ENCODE data around the gene KHDC1L.
"Not testable (repeated sequence)": the region's sequence is repeated elsewhere in the genome, so short reads cannot be mapped to it uniquely, and the experiment has no call there.

KHDC1L gene

DNA sequence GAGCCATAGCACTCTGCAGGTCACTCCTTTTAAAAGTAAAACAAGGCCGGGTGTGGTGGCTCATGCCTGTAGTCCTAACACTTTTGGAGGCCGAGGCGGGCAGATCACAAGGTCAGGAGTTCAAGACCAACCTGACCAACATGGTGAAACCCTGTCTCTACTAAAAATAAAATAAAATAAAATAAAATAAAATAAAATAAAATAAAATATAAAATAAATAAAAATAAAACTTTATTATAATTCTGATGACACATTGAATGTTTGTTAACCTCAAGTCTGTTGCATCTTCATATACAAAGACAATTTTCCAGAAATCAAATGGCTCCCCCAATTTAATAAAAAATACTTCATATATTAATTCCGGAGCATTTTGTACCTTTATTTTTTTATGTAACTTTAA lies 32.0 kb downstream of the KHDC1L start:
- H3K27ac Mint-ChIP-seq; H3K27me3 Mint-ChIP-seq; H3K9me3 Mint-ChIP-seq; H3K4me1 Mint-ChIP-seq (ENCODE audit: low read depth in 2 of 2); DNase-seq; H3K4me3 Mint-ChIP-seq; ATAC-seq (replicated peaks); H3K36me3 Mint-ChIP-seq (ENCODE audit: insufficient read depth): not testable (repeated sequence)

- H3K27me3 Mint-ChIP-seq, result no peaks in the 10 kb centered on the region
- H3K4me1 Mint-ChIP-seq (ENCODE audit: low read depth in 2 of 2), result peaks cover 0 to 3% of the 10 kb centered on the region in 2 donors
- no peak for DNase-seq
- peaks cover 4% of the 10 kb centered on the region for H3K36me3 Mint-ChIP-seq (ENCODE audit: insufficient read depth)
- H3K9me3 Mint-ChIP-seq, result no peaks in the 10 kb centered on the region
- ATAC-seq (replicated peaks), result no peak
- H3K4me3 Mint-ChIP-seq, result no peak overlapping the region
- no peak overlapping the region for H3K27ac Mint-ChIP-seq
Measured at GRCh38 chr6:73182021-73182607, 43.2 kb downstream of the KHDC1L start.

- Mint-ChIP-seq H3K27ac (no peak overlapping the region), H3K27me3 (no peaks in the 10 kb centered on the region), H3K4me1 (ENCODE audit: low read depth in 2 of 2) (peaks cover 0 to 3% of the 10 kb centered on the region in 2 donors), H3K9me3 (no peaks in the 10 kb centered on the region), H3K4me3 (peak overlapping the region; percentile 17 to 28), H3K36me3 (ENCODE audit: insufficient read depth) (peaks cover 4% of the 10 kb centered on the region)
- ATAC-seq (replicated peaks), result peak; percentile 87
- DNase-seq, result peak; percentile 3 to 10 (median 7)
Measured at GRCh38 chr6:73180763-73181619, 44.3 kb downstream of the KHDC1L start.

GRCh38 chr6:73180076-73180738 lies 45.1 kb downstream of the KHDC1L start:
- no peaks in the 10 kb centered on the region for H3K27me3 Mint-ChIP-seq
- H3K9me3 Mint-ChIP-seq, result no peaks in the 10 kb centered on the region
- H3K4me3 Mint-ChIP-seq, result peak overlapping the region in 1 of 2 donors; percentile 17
- H3K4me1 Mint-ChIP-seq (ENCODE audit: low read depth in 2 of 2), result peaks cover 0 to 3% of the 10 kb centered on the region in 2 donors
- ATAC-seq (replicated peaks) (no peak), DNase-seq (no peak)
- peaks cover 4% of the 10 kb centered on the region for H3K36me3 Mint-ChIP-seq (ENCODE audit: insufficient read depth)
- no peak overlapping the region for H3K27ac Mint-ChIP-seq

DNA sequence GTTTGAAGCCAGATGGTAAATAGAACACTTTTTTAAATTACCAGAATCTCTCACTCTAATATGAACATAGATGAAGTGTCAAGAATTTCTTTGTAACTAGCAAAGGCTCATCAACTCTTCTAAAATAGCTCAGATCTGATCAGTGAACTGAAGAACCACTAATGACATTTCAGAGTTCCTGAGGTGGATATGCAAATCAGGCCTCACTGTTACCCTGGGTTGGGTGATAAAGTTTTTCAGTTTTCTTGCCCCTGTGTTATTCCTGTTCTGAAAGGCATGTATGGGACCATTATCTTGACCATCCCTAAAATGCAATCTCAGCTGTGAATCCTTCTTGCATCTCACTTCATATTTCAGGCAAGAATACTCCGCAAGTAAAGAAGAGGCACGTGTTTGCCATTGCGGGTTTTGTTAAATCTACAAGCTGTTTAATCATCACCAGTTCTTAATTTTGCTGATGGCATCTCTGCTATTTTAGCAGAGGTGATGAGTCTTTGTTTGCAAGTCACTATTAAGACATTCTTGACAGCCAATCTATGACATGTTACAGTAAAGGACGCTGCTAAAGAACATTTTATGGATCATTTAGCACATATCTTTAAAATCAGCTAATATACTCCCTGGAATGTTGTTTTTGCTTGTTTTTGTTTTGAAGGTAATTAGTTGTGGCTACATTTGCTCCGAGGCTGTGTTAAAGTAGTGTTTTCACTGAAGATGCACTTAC lies 47.9 kb downstream of the KHDC1L start:
- Mint-ChIP-seq H3K9me3 (no peaks in the 10 kb centered on the region), H3K27me3 (no peaks in the 10 kb centered on the region), H3K36me3 (ENCODE audit: insufficient read depth) (peaks cover 4% of the 10 kb centered on the region), H3K27ac (no peak overlapping the region), H3K4me3 (no peak overlapping the region), H3K4me1 (ENCODE audit: low read depth in 2 of 2) (peaks cover 0 to 3% of the 10 kb centered on the region in 2 donors)
- ATAC-seq (replicated peaks) (no peak), DNase-seq (no peak)

DNA sequence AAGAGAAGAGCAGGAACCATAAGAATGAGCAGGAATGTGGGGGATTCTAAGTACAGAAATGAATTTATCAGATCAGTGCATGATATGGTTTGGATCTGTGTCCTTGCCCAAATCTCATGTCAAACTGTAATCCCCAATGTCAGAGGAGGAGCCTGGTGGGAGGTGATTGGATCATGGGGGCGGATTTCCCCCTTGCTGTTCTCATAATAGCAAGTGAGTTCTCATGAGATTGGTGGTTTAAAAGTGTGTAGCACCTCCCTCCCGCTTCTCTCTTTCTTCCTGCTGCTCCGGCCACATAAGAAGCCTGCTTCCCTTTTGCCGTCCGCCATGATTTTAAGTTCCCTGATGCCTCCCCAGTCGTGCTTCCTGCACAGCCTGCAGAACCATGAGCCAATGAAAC lies 49.2 kb downstream of the KHDC1L start:
- DNase-seq (no peak), ATAC-seq (replicated peaks) (no peak)
- H3K36me3 Mint-ChIP-seq (ENCODE audit: insufficient read depth), result peaks cover 4% of the 10 kb centered on the region
- H3K4me3 Mint-ChIP-seq, result no peak overlapping the region
- no peak overlapping the region for H3K27ac Mint-ChIP-seq
- no peaks in the 10 kb centered on the region for H3K9me3 Mint-ChIP-seq
- no peaks in the 10 kb centered on the region for H3K27me3 Mint-ChIP-seq
- peaks cover 0 to 3% of the 10 kb centered on the region in 2 donors for H3K4me1 Mint-ChIP-seq (ENCODE audit: low read depth in 2 of 2)

DNA sequence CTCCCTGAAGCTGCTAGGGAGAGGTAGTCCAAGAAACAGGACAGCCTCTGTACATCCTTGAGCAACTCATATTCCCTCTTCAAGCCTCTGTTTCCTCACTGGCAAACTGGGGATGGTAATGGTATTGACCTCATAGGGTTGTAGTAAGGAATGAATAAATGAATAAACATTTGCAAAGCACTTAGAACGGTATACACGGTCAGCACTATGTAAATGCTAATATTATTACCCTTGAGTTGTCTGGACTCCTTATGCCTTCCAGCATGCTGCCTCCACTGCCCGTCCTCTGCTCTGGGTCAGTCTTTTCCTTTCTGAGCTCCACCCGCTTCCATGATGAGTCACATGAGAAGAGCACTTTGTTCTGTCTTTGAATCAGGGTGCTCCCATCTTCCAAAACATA lies 50.6 kb downstream of the KHDC1L start:
- Mint-ChIP-seq H3K4me3 (no peak overlapping the region), H3K27ac (no peak overlapping the region), H3K4me1 (ENCODE audit: low read depth in 2 of 2) (no peaks in the 10 kb centered on the region), H3K9me3 (no peaks in the 10 kb centered on the region), H3K27me3 (no peaks in the 10 kb centered on the region), H3K36me3 (ENCODE audit: insufficient read depth) (no peaks in the 10 kb centered on the region)
- ATAC-seq (replicated peaks), result no peak
- DNase-seq, result no peak
